Cerebellar cortex (tissue), 1 donor: Measurements from ENCODE around the gene NPR2.

ENCODE experiments used
- DNase-seq: peaks from one replicate; pipeline ENCODE4 v3.0.0-alpha.2; 2015; ENCODE audit warnings: low spot score

Gene NPR2

GRCh38 chr9:35858458-35858857, 67.1 kb downstream of the NPR2 start:
- no peak for DNase-seq
